Measurements from ENCODE around the gene PELI2.

Gene PELI2

DNA sequence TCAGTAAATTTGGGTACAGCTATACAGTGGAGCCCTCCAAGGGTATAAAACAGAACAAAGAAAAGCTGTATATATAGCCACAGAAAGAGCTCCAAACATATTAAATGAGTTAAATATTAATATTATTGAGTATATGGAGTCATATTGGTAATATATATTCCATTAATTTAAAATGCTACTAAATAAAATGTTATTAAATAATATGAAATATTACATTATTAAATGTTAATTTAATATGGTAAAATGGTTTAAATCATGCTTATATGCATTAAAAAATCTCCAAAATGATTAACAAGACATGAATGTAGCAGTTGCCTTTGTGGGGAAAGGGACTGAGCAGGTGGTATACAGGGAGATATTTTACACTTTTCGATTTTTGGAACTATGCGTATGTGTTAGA lies 164.0 kb downstream of the PELI2 start:
- Histone ChIP-seq H2BK5ac (ENCODE audit: low read depth, low read length, poor library complexity, severe bottlenecking) (no peak overlapping the region), H3K36me3 (ENCODE audit: control insufficient read depth in 1 of 2, insufficient read depth in 2 of 2, low read depth in 1 of 2, low read length in 2 of 2) (no peaks in the 10 kb centered on the region), H3K18ac (ENCODE audit: low read depth in 1 of 2, low read length in 2 of 2) (no peak overlapping the region), H3K27ac (ENCODE audit: low read length, poor library complexity, severe bottlenecking) (no peak overlapping the region), H2BK120ac (ENCODE audit: low read depth, low read length) (no peak overlapping the region), H3K23ac (ENCODE audit: low read length in 2 of 2) (no peak overlapping the region), H3K9ac (ENCODE audit: low read length) (no peak overlapping the region), H3K9me3 (ENCODE audit: control insufficient read depth, low read length) (no peaks in the 10 kb centered on the region), H2BK15ac (ENCODE audit: low read depth, poor library complexity, severe bottlenecking) (no peak overlapping the region), H2AFZ (ENCODE audit: low read depth, low read length) (no peak overlapping the region), H4K91ac (ENCODE audit: low read length) (no peak overlapping the region), H3K4me2 (ENCODE audit: low read length, poor library complexity, severe bottlenecking) (no peak overlapping the region), H2AK5ac (ENCODE audit: low read length, severe bottlenecking) (no peak overlapping the region), H3K4me3 (ENCODE audit: insufficient read depth in 1 of 2, low read depth in 1 of 2, low read length in 2 of 2) (no peak overlapping the region), H3K4me1 (ENCODE audit: control insufficient read depth, insufficient read depth, low read depth, low read length) (no peaks in the 10 kb centered on the region), H3K14ac (ENCODE audit: low read length in 2 of 2) (no peak overlapping the region), H2BK12ac (ENCODE audit: low read length in 2 of 2) (no peak overlapping the region), H4K8ac (ENCODE audit: low read length) (no peak overlapping the region), H3K27me3 (ENCODE audit: control insufficient read depth in 1 of 2, insufficient read depth in 1 of 2, low read length in 2 of 2) (no peaks in the 10 kb centered on the region), H3K4ac (ENCODE audit: low read depth in 1 of 2, low read length in 2 of 2) (no peak overlapping the region), H3K79me1 (replicated peaks; ENCODE audit: low read length, poor library complexity, severe bottlenecking) (no peaks in the 10 kb centered on the region)
- no peak for DNase-seq
- no CpG with 5 or more reads among the region's 2 CpGs for WGBS

DNA sequence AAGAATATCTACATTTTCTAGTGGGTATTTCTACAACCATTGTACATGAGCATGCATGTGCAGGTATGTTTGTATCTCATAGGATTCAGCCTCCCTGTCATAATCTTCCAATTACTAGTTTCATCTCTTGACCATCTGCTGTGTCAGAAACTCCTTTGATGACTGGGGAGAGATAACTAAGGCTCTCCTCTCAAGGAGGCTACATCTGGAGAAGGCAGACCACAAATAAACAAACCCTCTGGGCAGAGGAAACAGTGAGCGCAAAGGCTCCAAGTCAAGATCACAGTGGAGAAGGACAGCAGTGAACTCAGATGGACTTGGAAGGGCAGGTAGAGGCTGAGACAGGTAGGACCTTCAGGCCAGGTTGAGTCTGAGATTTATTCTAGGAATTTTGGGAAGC lies 166.4 kb downstream of the PELI2 start:
- DNase-seq, result peak; percentile 58
- Histone ChIP-seq H3K23ac (ENCODE audit: low read length in 2 of 2) (no peak overlapping the region), H3K9me3 (ENCODE audit: control insufficient read depth, low read length) (no peaks in the 10 kb centered on the region), H4K91ac (ENCODE audit: low read length) (no peak overlapping the region), H4K8ac (ENCODE audit: low read length) (no peak overlapping the region), H2AFZ (ENCODE audit: low read depth, low read length) (no peak overlapping the region), H3K79me1 (replicated peaks; ENCODE audit: low read length, poor library complexity, severe bottlenecking) (no peaks in the 10 kb centered on the region), H2BK15ac (ENCODE audit: low read depth, poor library complexity, severe bottlenecking) (no peak overlapping the region), H3K27me3 (ENCODE audit: control insufficient read depth in 1 of 2, insufficient read depth in 1 of 2, low read length in 2 of 2) (no peaks in the 10 kb centered on the region), H3K4me1 (ENCODE audit: control insufficient read depth, insufficient read depth, low read depth, low read length) (no peaks in the 10 kb centered on the region), H2BK5ac (ENCODE audit: low read depth, low read length, poor library complexity, severe bottlenecking) (no peak overlapping the region), H3K9ac (ENCODE audit: low read length) (no peak overlapping the region), H3K27ac (ENCODE audit: low read length, poor library complexity, severe bottlenecking) (no peak overlapping the region), H3K4me3 (ENCODE audit: insufficient read depth in 1 of 2, low read depth in 1 of 2, low read length in 2 of 2) (no peak overlapping the region), H2BK120ac (ENCODE audit: low read depth, low read length) (no peak overlapping the region), H3K36me3 (ENCODE audit: control insufficient read depth in 1 of 2, insufficient read depth in 2 of 2, low read depth in 1 of 2, low read length in 2 of 2) (peaks cover 0 to 4% of the 10 kb centered on the region in 2 experiments), H2AK5ac (ENCODE audit: low read length, severe bottlenecking) (no peak overlapping the region), H2BK12ac (ENCODE audit: low read length in 2 of 2) (no peak overlapping the region), H3K14ac (ENCODE audit: low read length in 2 of 2) (no peak overlapping the region), H3K4ac (ENCODE audit: low read depth in 1 of 2, low read length in 2 of 2) (no peak overlapping the region), H3K4me2 (ENCODE audit: low read length, poor library complexity, severe bottlenecking) (no peak overlapping the region), H3K18ac (ENCODE audit: low read depth in 1 of 2, low read length in 2 of 2) (no peak overlapping the region)
- WGBS, result 52% methylated on average over 1 of the region's 1 CpG

DNA sequence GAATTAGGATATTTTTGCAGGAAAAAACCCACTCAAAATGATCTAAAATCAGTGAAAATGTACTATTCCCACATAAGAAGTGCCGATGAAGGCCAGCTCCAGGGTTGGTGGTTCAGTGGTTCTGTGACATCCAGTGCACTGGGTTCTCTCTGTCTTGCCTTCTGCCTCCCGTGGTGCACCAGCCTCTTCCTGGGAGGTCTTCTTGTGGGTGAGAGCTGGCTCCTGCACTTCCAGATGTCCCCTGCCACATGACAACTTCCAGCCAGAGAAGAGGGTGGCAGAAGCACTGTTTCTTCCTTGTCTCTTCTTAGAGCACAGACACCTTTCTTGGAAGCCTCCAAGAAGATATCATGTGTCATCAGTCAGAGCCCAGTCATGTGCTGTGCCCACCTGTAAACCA lies 170.9 kb downstream of the PELI2 start:
- H3K9ac ChIP-seq (ENCODE audit: low read length), result no peak overlapping the region
- H3K9me3 ChIP-seq (ENCODE audit: control insufficient read depth, low read length), result no peaks in the 10 kb centered on the region
- H2AFZ ChIP-seq (ENCODE audit: low read depth, low read length), result no peak overlapping the region
- H3K79me1 ChIP-seq (replicated peaks; ENCODE audit: low read length, poor library complexity, severe bottlenecking), result no peaks in the 10 kb centered on the region
- no peaks in the 10 kb centered on the region for H3K4me1 ChIP-seq (ENCODE audit: control insufficient read depth, insufficient read depth, low read depth, low read length)
- no peaks in the 10 kb centered on the region for H3K27me3 ChIP-seq (ENCODE audit: control insufficient read depth in 1 of 2, insufficient read depth in 1 of 2, low read length in 2 of 2)
- H3K14ac ChIP-seq (ENCODE audit: low read length in 2 of 2), result no peak overlapping the region
- H3K18ac ChIP-seq (ENCODE audit: low read depth in 1 of 2, low read length in 2 of 2), result no peak overlapping the region
- H3K4me2 ChIP-seq (ENCODE audit: low read length, poor library complexity, severe bottlenecking), result no peak overlapping the region
- H2BK5ac ChIP-seq (ENCODE audit: low read depth, low read length, poor library complexity, severe bottlenecking), result no peak overlapping the region
- H4K8ac ChIP-seq (ENCODE audit: low read length), result no peak overlapping the region
- WGBS, result 100% methylated on average over 2 of the region's 2 CpGs
- H2BK15ac ChIP-seq (ENCODE audit: low read depth, poor library complexity, severe bottlenecking), result no peak overlapping the region
- H3K4ac ChIP-seq (ENCODE audit: low read depth in 1 of 2, low read length in 2 of 2), result no peak overlapping the region
- H3K23ac ChIP-seq (ENCODE audit: low read length in 2 of 2), result no peak overlapping the region
- H2AK5ac ChIP-seq (ENCODE audit: low read length, severe bottlenecking), result no peak overlapping the region
- no peak overlapping the region for H4K91ac ChIP-seq (ENCODE audit: low read length)
- no peak overlapping the region for H3K27ac ChIP-seq (ENCODE audit: low read length, poor library complexity, severe bottlenecking)
- H3K36me3 ChIP-seq (ENCODE audit: control insufficient read depth in 1 of 2, insufficient read depth in 2 of 2, low read depth in 1 of 2, low read length in 2 of 2), result peaks cover 0 to 14% of the 10 kb centered on the region in 2 experiments
- H2BK120ac ChIP-seq (ENCODE audit: low read depth, low read length), result no peak overlapping the region
- H2BK12ac ChIP-seq (ENCODE audit: low read length in 2 of 2), result no peak overlapping the region
- no peak for DNase-seq
- H3K4me3 ChIP-seq (ENCODE audit: insufficient read depth in 1 of 2, low read depth in 1 of 2, low read length in 2 of 2), result no peak overlapping the region

DNA sequence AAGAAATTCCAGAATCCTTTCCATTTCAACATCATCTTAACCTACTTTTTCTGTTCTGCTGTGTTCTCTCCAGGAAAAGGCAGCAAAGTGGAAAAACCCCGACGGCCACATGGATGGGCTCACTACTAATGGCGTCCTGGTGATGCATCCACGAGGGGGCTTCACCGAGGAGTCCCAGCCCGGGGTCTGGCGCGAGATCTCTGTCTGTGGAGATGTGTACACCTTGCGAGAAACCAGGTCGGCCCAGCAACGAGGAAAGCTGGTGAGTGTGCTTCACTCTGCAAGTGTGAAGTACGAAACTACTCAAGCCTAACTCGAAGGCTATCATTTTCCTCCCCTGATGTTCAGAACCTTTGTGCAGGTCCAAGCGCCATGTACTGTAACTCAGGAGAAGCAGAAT lies 172.0 kb downstream of the PELI2 start:
- Histone ChIP-seq H3K14ac (ENCODE audit: low read length in 2 of 2) (no peak overlapping the region), H3K18ac (ENCODE audit: low read depth in 1 of 2, low read length in 2 of 2) (no peak overlapping the region), H3K36me3 (ENCODE audit: control insufficient read depth in 1 of 2, insufficient read depth in 2 of 2, low read depth in 1 of 2, low read length in 2 of 2) (peaks cover 0 to 14% of the 10 kb centered on the region in 2 experiments), H2BK12ac (ENCODE audit: low read length in 2 of 2) (no peak overlapping the region), H3K79me1 (replicated peaks; ENCODE audit: low read length, poor library complexity, severe bottlenecking) (no peaks in the 10 kb centered on the region), H2BK5ac (ENCODE audit: low read depth, low read length, poor library complexity, severe bottlenecking) (no peak overlapping the region), H2BK15ac (ENCODE audit: low read depth, poor library complexity, severe bottlenecking) (no peak overlapping the region), H2BK120ac (ENCODE audit: low read depth, low read length) (no peak overlapping the region), H3K9me3 (ENCODE audit: control insufficient read depth, low read length) (no peaks in the 10 kb centered on the region), H3K27me3 (ENCODE audit: control insufficient read depth in 1 of 2, insufficient read depth in 1 of 2, low read length in 2 of 2) (no peaks in the 10 kb centered on the region), H3K4me3 (ENCODE audit: insufficient read depth in 1 of 2, low read depth in 1 of 2, low read length in 2 of 2) (no peak overlapping the region), H2AFZ (ENCODE audit: low read depth, low read length) (no peak overlapping the region), H3K4me1 (ENCODE audit: control insufficient read depth, insufficient read depth, low read depth, low read length) (peaks cover 1% of the 10 kb centered on the region), H4K91ac (ENCODE audit: low read length) (no peak overlapping the region), H3K27ac (ENCODE audit: low read length, poor library complexity, severe bottlenecking) (no peak overlapping the region), H3K9ac (ENCODE audit: low read length) (no peak overlapping the region), H2AK5ac (ENCODE audit: low read length, severe bottlenecking) (no peak overlapping the region), H4K8ac (ENCODE audit: low read length) (no peak overlapping the region), H3K4ac (ENCODE audit: low read depth in 1 of 2, low read length in 2 of 2) (no peak overlapping the region), H3K4me2 (ENCODE audit: low read length, poor library complexity, severe bottlenecking) (no peak overlapping the region), H3K23ac (ENCODE audit: low read length in 2 of 2) (no peak overlapping the region)
- no peak for DNase-seq
- 96% methylated on average over 14 of the region's 14 CpGs for WGBS
